ENCODE measurements around the gene GRM4. TPM values are rescaled to one million over a fixed set of nuclear protein-coding genes. Genes with fewer than 3 reads are reported as not detected.

GRM4 gene
- total RNA-seq, 1 experiment from 2014 or later: 5.6 TPM

GRCh38 chr6:33980176-33981175, 165.4 kb downstream of the GRM4 start:
- H2BK5ac ChIP-seq (ENCODE audit: insufficient read length, low read length): no peak overlapping the region
- H2BK12ac ChIP-seq (ENCODE audit: insufficient read length, low read depth, low read length): no peak overlapping the region
- Mint-ChIP-seq H3K4me3 (no peak overlapping the region), H3K27me3 (ENCODE audit: low read depth) (peaks cover 52% of the 10 kb centered on the region), H3K4me1 (peaks cover 17% of the 10 kb centered on the region in 2 experiments), H3K27ac (no peak overlapping the region), H3K36me3 (ENCODE audit: insufficient read depth in 1 of 3, low read depth in 3 of 3) (no peaks in the 10 kb centered on the region), H3K9me3 (no peaks in the 10 kb centered on the region)
- TF ChIP-seq, protein P1, sequence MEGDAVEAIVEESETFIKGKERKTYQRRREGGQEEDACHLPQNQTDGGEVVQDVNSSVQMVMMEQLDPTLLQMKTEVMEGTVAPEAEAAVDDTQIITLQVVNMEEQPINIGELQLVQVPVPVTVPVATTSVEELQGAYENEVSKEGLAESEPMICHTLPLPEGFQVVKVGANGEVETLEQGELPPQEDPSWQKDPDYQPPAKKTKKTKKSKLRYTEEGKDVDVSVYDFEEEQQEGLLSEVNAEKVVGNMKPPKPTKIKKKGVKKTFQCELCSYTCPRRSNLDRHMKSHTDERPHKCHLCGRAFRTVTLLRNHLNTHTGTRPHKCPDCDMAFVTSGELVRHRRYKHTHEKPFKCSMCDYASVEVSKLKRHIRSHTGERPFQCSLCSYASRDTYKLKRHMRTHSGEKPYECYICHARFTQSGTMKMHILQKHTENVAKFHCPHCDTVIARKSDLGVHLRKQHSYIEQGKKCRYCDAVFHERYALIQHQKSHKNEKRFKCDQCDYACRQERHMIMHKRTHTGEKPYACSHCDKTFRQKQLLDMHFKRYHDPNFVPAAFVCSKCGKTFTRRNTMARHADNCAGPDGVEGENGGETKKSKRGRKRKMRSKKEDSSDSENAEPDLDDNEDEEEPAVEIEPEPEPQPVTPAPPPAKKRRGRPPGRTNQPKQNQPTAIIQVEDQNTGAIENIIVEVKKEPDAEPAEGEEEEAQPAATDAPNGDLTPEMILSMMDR (conservative IDR thresholded peaks at IDR 0.05): no peak
- no peak overlapping the region for H2BK15ac ChIP-seq (ENCODE audit: low read depth, low read length)
- no peaks in the 10 kb centered on the region; the same call in 1 of the 2 replicates for H3K4me1 ChIP-seq (ENCODE audit: insufficient read depth, low read length)
- H3K9ac ChIP-seq (ENCODE audit: extremely low read depth, insufficient read length, low read length): no peak overlapping the region
- H3T11ph ChIP-seq (ENCODE audit: low read length): no peak overlapping the region
- H3K27me3 ChIP-seq (ENCODE audit: insufficient read depth, low read length): no peaks in the 10 kb centered on the region; the same call in 1 of the 2 replicates
- no peaks in the 10 kb centered on the region for H3K9me3 ChIP-seq (ENCODE audit: control insufficient read depth, low read depth, low read length)
- H3K4me2 ChIP-seq (ENCODE audit: insufficient read depth, insufficient read length, low read length): no peak overlapping the region
- H3K23ac ChIP-seq (ENCODE audit: insufficient read length, low read depth, low read length): no peak overlapping the region
- H3K56ac ChIP-seq (ENCODE audit: insufficient read length, low read depth, low read length): no peak overlapping the region
- DNase-seq: peak; percentile 21
- H3K14ac ChIP-seq (ENCODE audit: insufficient read depth, low read length): no peak overlapping the region
- no CpG with 5 or more reads among the region's 25 CpGs for WGBS (ENCODE audit: extremely low coverage, insufficient read length, low lambda C conversion rate)
- H3K79me2 ChIP-seq (ENCODE audit: insufficient read depth, low read length): no peaks in the 10 kb centered on the region
- H4K8ac ChIP-seq (replicated peaks; ENCODE audit: insufficient read length, low read depth, low read length): no peak overlapping the region
- no peak overlapping the region for H3K4ac ChIP-seq (ENCODE audit: low read depth, low read length)
- no peak overlapping the region for H2AK5ac ChIP-seq (ENCODE audit: insufficient read length, low read length)
- H4K5ac ChIP-seq (ENCODE audit: insufficient read length, low read depth, low read length): no peak overlapping the region
- no peaks in the 10 kb centered on the region for H3K23me2 ChIP-seq (ENCODE audit: insufficient read length, low read depth, low read length, poor library complexity, severe bottlenecking)
- H4K91ac ChIP-seq (ENCODE audit: insufficient read length, low read depth, low read length): no peak overlapping the region
- H3K79me1 ChIP-seq (ENCODE audit: insufficient read depth, low read depth, low read length, poor library complexity, severe bottlenecking): no peaks in the 10 kb centered on the region
- H4K20me1 ChIP-seq (ENCODE audit: control insufficient read depth, insufficient read depth, insufficient read length): no peaks in the 10 kb centered on the region
- H3K18ac ChIP-seq (ENCODE audit: insufficient read length, low read depth, low read length): no peak overlapping the region
- H2AFZ ChIP-seq (ENCODE audit: low read length): no peak overlapping the region
- H2BK20ac ChIP-seq (ENCODE audit: low read depth, low read length, poor library complexity, severe bottlenecking): no peak overlapping the region
- no peak overlapping the region for H3K27ac ChIP-seq (ENCODE audit: insufficient read length, low read depth, low read length)
- H2BK120ac ChIP-seq (ENCODE audit: low read depth, low read length, poor library complexity, severe bottlenecking): no peak overlapping the region

Data from H9 (cell line).